ENCODE results near the gene ABCB8.

ABCB8 gene

DNA sequence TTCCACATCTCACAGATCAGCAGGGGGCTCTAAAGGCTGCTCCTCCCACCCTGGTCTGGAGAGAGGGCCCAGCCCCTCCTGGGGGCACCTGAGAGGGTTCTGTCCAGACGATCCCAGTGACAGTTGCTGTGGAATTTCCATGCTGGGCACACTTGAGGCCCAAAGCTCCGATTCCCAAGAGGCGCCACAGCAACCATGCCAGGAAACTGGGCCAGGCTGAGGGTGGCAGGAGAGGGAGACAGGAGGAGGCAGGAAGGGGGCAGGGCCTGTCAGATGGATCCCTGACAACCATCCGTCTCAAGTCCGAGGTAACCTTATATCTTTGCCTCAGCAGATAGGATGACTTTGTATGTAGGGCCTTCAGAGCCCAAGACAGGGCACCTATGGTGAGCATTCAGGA is 41.7 kb upstream of the ABCB8 start:
- no peak for DNase-seq (ENCODE audit: low spot score)
- TF ChIP-seq, protein P1, sequence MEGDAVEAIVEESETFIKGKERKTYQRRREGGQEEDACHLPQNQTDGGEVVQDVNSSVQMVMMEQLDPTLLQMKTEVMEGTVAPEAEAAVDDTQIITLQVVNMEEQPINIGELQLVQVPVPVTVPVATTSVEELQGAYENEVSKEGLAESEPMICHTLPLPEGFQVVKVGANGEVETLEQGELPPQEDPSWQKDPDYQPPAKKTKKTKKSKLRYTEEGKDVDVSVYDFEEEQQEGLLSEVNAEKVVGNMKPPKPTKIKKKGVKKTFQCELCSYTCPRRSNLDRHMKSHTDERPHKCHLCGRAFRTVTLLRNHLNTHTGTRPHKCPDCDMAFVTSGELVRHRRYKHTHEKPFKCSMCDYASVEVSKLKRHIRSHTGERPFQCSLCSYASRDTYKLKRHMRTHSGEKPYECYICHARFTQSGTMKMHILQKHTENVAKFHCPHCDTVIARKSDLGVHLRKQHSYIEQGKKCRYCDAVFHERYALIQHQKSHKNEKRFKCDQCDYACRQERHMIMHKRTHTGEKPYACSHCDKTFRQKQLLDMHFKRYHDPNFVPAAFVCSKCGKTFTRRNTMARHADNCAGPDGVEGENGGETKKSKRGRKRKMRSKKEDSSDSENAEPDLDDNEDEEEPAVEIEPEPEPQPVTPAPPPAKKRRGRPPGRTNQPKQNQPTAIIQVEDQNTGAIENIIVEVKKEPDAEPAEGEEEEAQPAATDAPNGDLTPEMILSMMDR (IDR thresholded peaks at IDR 0.05; ENCODE audit: extremely low read depth, missing control alignments): no peak

- peak; percentile 83 for DNase-seq (ENCODE audit: low spot score)
- TF ChIP-seq, protein P1 (IDR thresholded peaks at IDR 0.05; ENCODE audit: extremely low read depth, missing control alignments): peak; percentile 72
These were observed 39.7 kb upstream of the ABCB8 start for GRCh38 chr7:150988230-150989226.

DNA sequence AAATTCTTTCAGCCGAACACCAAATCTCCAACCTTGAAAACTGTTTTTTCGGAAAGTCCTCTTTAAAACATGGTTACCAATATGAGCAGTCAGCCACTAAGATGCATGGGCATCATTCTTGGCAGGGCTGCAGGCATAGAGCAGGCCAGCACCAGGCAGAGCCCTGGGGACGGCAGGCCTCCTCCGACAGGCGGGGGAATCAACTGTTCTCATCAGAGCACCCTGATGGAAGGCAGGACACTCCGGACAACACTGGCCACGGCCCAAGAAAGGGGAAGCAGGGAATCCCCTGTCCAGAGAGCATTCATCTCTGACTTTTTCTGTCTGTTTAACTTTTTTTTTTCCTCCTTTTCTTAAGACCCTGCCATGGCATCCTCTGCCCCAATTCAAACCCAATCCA is 38.8 kb upstream of the ABCB8 start:
- DNase-seq (ENCODE audit: low spot score): no peak
- TF ChIP-seq, protein P1 (IDR thresholded peaks at IDR 0.05; ENCODE audit: extremely low read depth, missing control alignments): no peak

- no peak for DNase-seq (ENCODE audit: low spot score)
- TF ChIP-seq, protein P1 (IDR thresholded peaks at IDR 0.05; ENCODE audit: extremely low read depth, missing control alignments): no peak
These were observed 37.6 kb upstream of the ABCB8 start, which contains the start of gene NOS3 for GRCh38 chr7:150990416-150991186. Gene NOS3, plus strand, starts transcription at chr7:150991017. Its CDS starts 2,787 bp downstream, at chr7:150993804.

DNA sequence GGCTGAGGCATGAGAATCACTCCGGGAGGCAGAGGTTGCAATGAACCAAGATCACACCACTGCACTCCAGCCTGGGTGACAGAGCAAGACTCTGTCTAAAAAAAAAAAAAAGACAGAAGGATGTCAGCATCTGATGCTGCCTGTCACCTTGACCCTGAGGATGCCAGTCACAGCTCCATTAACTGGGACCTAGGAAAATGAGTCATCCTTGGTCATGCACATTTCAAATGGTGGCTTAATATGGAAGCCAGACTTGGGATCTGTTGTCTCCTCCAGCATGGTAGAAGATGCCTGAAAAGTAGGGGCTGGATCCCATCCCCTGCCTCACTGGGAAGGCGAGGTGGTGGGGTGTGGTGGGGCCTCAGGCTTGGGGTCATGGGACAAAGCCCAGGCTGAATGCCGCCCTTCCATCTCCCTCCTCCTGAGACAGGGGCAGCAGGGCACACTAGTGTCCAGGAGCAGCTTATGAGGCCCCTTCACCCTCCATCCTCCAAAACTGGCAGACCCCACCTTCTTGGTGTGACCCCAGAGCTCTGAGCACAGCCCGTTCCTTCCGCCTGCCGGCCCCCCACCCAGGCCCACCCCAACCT is 36.1 kb upstream of the ABCB8 start:
- TF ChIP-seq, protein P1 (IDR thresholded peaks at IDR 0.05; ENCODE audit: extremely low read depth, missing control alignments): no peak
- no peak for DNase-seq (ENCODE audit: low spot score)

DNA sequence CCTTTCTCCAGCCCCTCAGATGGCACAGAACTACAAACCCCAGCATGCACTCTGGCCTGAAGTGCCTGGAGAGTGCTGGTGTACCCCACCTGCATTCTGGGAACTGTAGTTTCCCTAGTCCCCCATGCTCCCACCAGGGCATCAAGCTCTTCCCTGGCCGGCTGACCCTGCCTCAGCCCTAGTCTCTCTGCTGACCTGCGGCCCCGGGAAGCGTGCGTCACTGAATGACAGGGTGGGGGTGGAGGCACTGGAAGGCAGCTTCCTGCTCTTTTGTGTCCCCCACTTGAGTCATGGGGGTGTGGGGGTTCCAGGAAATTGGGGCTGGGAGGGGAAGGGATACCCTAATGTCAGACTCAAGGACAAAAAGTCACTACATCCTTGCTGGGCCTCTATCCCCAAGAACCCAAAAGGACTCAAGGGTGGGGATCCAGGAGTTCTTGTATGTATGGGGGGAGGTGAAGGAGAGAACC is 35.4 kb upstream of the ABCB8 start:
- TF ChIP-seq, protein P1 (IDR thresholded peaks at IDR 0.05; ENCODE audit: extremely low read depth, missing control alignments): no peak
- DNase-seq (ENCODE audit: low spot score): no peak

Data from GM20000 (cell line).